K562 (cell line): ENCODE data around the gene FAM181B.

Experiments used
- CTCF ChIP-seq, 3 experiments: IDR thresholded peaks in 2 of 3; conservative IDR thresholded peaks in 1 of 3; 2 replicates each; pipeline ENCODE4 v1.5.1; 2011 to 2012; ENCODE audit warnings: low read length in 3 of 3, mild to moderate bottlenecking in 3 of 3, control low read depth in 2 of 3, improper control_type of control experiment in 1 of 3, inconsistent platforms in 1 of 3, low read depth in 1 of 3, mixed read lengths in 1 of 3, moderate library complexity in 1 of 3; ENCODE audit not compliant: insufficient read depth in 2 of 3
- E2F4 ChIP-seq: sonication (generic); formaldehyde crosslinking; IDR thresholded peaks from 2 replicates; pipeline ENCODE4 v1.8.0; 2022; ENCODE audit warnings: mild to moderate bottlenecking, low read depth, missing genetic modification reagents
- FOXP1 ChIP-seq: sonication (generic); formaldehyde crosslinking; IDR thresholded peaks from 2 replicates; pipeline ENCODE4 v1.8.0; 2022; ENCODE audit warnings: mild to moderate bottlenecking, missing genetic modification reagents
- PRDM10 ChIP-seq: fragments of 450-650 bp; IDR thresholded peaks from 2 replicates; pipeline ENCODE4 v1.6.1; 2018; ENCODE audit not compliant: partially characterized antibody
- RAD21 ChIP-seq, 2 experiments: fragments of 250-450 bp in 1 of 2; fragments of 450-650 bp in 1 of 2; sonication (Bioruptor Pico) in 1 of 2; formaldehyde crosslinking in 1 of 2; IDR thresholded peaks in 1 of 2; conservative IDR thresholded peaks in 1 of 2; 2 replicates each; pipeline versions ENCODE4 v1.4.0 to v1.8.0; 2020 to 2022; ENCODE audit warnings: mild to moderate bottlenecking in 2 of 2, moderate library complexity in 1 of 2
- ZNF780A ChIP-seq: fragments of 250-450 bp; sonication (Bioruptor Pico); IDR thresholded peaks from 2 replicates; pipeline ENCODE4 v1.5.0; 2021; ENCODE audit warnings: mild to moderate bottlenecking

GRCh38 chr11:82703796-82704195, 29.9 kb downstream of the FAM181B start:
- TF ChIP-seq E2F4 (CRISPR knock-in tag) (no peak), PRDM10 (no peak), CTCF (IDR thresholded peaks at IDR 0.05 in 2 of 3, conservative IDR thresholded peaks at IDR 0.05 in 1 of 3; ENCODE audit: insufficient read depth in 2 of 3, low read depth in 1 of 3, low read length in 3 of 3) (no peak), FOXP1 (CRISPR knock-in tag) (no peak), RAD21 (CRISPR knock-in tag; conservative IDR thresholded peaks at IDR 0.05 in 1 of 2, IDR thresholded peaks at IDR 0.05 in 1 of 2) (no peak), ZNF780A (CRISPR knock-in tag) (no peak)
